Lung (tissue), 12 donors: ENCODE results near the gene CYGB. TPM values are rescaled to one million over a fixed set of nuclear protein-coding genes. Genes with fewer than 3 reads are reported as not detected.
"Not testable (repeated sequence)": the region's sequence is repeated elsewhere in the genome, so short reads cannot be mapped to it uniquely, and the experiment has no call there.

ENCODE experiments used
- ATAC-seq: fragments of 200-7000 bp; cut with Tn5 transposase; one replicate; pipeline ENCODE4 v1.9.1; 2020; ENCODE audit warnings: moderate number of reproducible peaks; ENCODE audit not compliant: insufficient read depth, low FRiP score
- DNase-seq, 3 donors: peaks; one replicate each; pipeline ENCODE4 v3.0.0-alpha.2; 2013 to 2017
- H3K27ac ChIP-seq, 2 donors: one replicate each; pipeline ENCODE4 v1.5.1; 2013; ENCODE audit warnings: mild to moderate bottlenecking in 2 of 2, moderate library complexity in 2 of 2, control low read depth in 1 of 2, inconsistent platforms in 1 of 2, low read depth in 1 of 2, low read length in 1 of 2
- H3K27me3 ChIP-seq, 3 donors: one replicate each; pipeline ENCODE4 v1.5.1; 2013; ENCODE audit warnings: low read length in 2 of 3; ENCODE audit not compliant: control insufficient read depth in 3 of 3, insufficient read depth in 3 of 3
- H3K36me3 ChIP-seq, 4 donors: one replicate each; pipeline ENCODE4 v1.5.1; 2013; ENCODE audit warnings: low read length in 4 of 4, mild to moderate bottlenecking in 1 of 4, moderate library complexity in 1 of 4; ENCODE audit not compliant: control insufficient read depth in 4 of 4, insufficient read depth in 4 of 4
- H3K4me1 ChIP-seq, 5 donors: one replicate each; pipeline ENCODE4 v1.5.1; 2013; ENCODE audit warnings: low read length in 5 of 5, mild to moderate bottlenecking in 2 of 5, moderate library complexity in 1 of 5; ENCODE audit not compliant: control insufficient read depth in 5 of 5, insufficient read depth in 5 of 5
- H3K4me3 ChIP-seq: one replicate; pipeline ENCODE4 v1.5.1; 2013; ENCODE audit warnings: mild to moderate bottlenecking, control low read depth, moderate library complexity
- H3K9ac ChIP-seq, 2 donors: one replicate each; pipeline ENCODE4 v1.5.1; 2013; ENCODE audit warnings: low read length in 2 of 2, control low read depth in 1 of 2; ENCODE audit not compliant: insufficient read depth in 1 of 2
- H3K9me3 ChIP-seq, 4 donors: one replicate each; pipeline ENCODE4 v1.5.1; 2013; ENCODE audit warnings: low read length in 3 of 4, mild to moderate bottlenecking in 1 of 4, moderate library complexity in 1 of 4; ENCODE audit not compliant: control insufficient read depth in 4 of 4, insufficient read depth in 3 of 4
- CTCF ChIP-seq: IDR thresholded peaks from 2 replicates; pipeline ENCODE4 v1.5.1; 2012; ENCODE audit warnings: mild to moderate bottlenecking; ENCODE audit errors: control extremely low read depth, extremely low read depth
- WGBS, 2 donors: extraction: QIAGEN DNeasy Blood & Tissue Kit; methylation state at CpG; one replicate each; pipeline ENCODE4 v1.1.7; 2013; 5-methylcytosine and 5-hydroxymethylcytosine counted together
- polyA plus RNA-seq, 2 donors: library from polyadenylated mRNA; stranded (reverse); fragments of 200-250 nt; gene quantifications; one replicate each; pipeline ENCODE4 v1.2.1, GENCODE V29; 2013
- total RNA-seq, 2 donors: library from RNA; depleted of rRNA in 1 of 2; stranded (reverse); fragments of >200 nt in 1 of 2; gene quantifications; one replicate each; pipeline ENCODE4 v1.2.1, GENCODE V29; 2014 to 2021
- donor health status: control.
- donor health status: control.
- donor health status: Bipolar disorder and iron deficiency.
- donor health status: healthy.
- donor health status: DM: yes; HTN: yes; CAD: no.

The CYGB gene
- total and polyA plus RNA-seq, 4 donors, result 15.9 to 30.4 (median 20.7) TPM

GRCh38 chr17:76524598-76525512 lies 12.7 kb downstream of the CYGB start:
- 52 to 73% methylated on average over 25 of the region's 25 CpGs for WGBS, 2 donors
- Histone ChIP-seq H3K27me3 (no peaks in the 10 kb centered on the region), H3K4me1 (peaks cover 0 to 50% (median 19%) of the 10 kb centered on the region in 5 donors), H3K9ac (no peak overlapping the region), H3K27ac (peak overlapping the region in 1 of 2 donors; percentile 78), H3K9me3 (no peaks in the 10 kb centered on the region), H3K36me3 (no peaks in the 10 kb centered on the region), H3K4me3 (no peak overlapping the region)
- no peak for ATAC-seq
- no peak for TF ChIP-seq CTCF
- peak; percentile 72 to 79 (median 77) for DNase-seq

GRCh38 chr17:76523084-76524037 lies 14.1 kb downstream of the CYGB start:
- peak; percentile 98 for TF ChIP-seq CTCF
- Histone ChIP-seq H3K4me1 (peaks cover 0 to 42% (median 13%) of the 10 kb centered on the region in 5 donors), H3K9me3 (no peaks in the 10 kb centered on the region), H3K27ac (no peak overlapping the region), H3K9ac (peak overlapping the region in 1 of 2 donors; percentile 53), H3K36me3 (no peaks in the 10 kb centered on the region), H3K4me3 (peak overlapping the region; percentile 5), H3K27me3 (no peaks in the 10 kb centered on the region)
- 19 to 22% methylated on average over 35 of the region's 35 CpGs for WGBS, 2 donors
- ATAC-seq, result peak; percentile 80
- peak; percentile 51 to 76 (median 75) for DNase-seq

GRCh38 chr17:76521683-76522082 lies 15.8 kb downstream of the CYGB start:
- H3K4me1 ChIP-seq, result peaks cover 0 to 28% (median 11%) of the 10 kb centered on the region in 5 donors
- not testable (repeated sequence) for H3K4me3 ChIP-seq, H3K9me3 ChIP-seq, H3K9ac ChIP-seq, H3K27ac ChIP-seq, DNase-seq, H3K27me3 ChIP-seq, ATAC-seq, H3K36me3 ChIP-seq
- 91% methylated on average over 10 of the region's 10 CpGs for WGBS, 2 donors
